IPS-NIHi7 (cell line): Measurements from ENCODE around the gene PYGO1.
A peak's percentile ranks its signal among the peaks of the same experiment; 100 is the strongest.
"Not testable (repeated sequence)": the region's sequence is repeated elsewhere in the genome, so short reads cannot be mapped to it uniquely, and the experiment has no call there.

Experiments used
- DNase-seq: peaks from one replicate; pipeline ENCODE4 v3.0.0; 2012; ENCODE audit warnings: mixed read lengths; ENCODE audit errors: extremely low spot score

PYGO1 gene

DNA sequence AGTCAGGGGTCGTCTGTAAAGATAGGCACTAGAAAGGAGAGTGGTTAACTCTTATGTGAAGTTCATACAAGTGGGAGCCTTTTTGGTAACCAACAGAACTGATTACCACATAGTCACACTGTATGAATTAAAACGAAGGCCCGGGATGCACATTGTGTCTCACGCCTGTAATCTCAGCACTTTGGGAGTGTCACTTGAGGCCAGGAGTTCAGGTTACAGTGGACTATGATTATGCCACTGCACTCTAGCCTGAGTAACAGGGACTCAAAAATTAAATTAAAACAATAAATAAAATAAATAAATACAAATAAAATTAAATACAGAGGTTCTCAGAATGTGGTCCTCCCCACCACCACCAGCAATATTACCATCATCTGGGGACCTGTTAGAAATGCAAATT is 80.6 kb downstream of the PYGO1 start:
- DNase-seq, result no peak

- DNase-seq, result not testable (repeated sequence)
Measured at GRCh38 chr15:55505407-55505806, 82.7 kb downstream of the PYGO1 start.

DNA sequence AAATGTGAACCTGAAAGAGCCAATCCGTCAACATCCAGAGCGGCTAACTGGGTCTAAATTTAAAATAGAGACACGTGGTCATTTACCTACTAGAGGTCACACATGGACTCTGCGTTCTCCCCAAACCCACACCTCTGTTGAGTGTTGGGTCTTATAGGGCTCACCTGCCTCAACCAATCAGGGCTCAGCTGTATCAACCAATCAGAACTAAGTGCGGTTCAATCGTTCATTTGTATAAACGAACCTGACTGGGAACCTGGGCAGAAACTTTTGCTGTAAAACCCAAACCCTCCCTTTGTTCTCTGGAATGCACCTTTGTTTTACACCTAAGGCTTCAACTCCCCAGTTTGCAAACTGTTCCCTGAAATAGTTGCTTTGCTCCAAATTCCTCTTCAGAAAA is 89.0 kb downstream of the PYGO1 start:
- no peak for DNase-seq

DNA sequence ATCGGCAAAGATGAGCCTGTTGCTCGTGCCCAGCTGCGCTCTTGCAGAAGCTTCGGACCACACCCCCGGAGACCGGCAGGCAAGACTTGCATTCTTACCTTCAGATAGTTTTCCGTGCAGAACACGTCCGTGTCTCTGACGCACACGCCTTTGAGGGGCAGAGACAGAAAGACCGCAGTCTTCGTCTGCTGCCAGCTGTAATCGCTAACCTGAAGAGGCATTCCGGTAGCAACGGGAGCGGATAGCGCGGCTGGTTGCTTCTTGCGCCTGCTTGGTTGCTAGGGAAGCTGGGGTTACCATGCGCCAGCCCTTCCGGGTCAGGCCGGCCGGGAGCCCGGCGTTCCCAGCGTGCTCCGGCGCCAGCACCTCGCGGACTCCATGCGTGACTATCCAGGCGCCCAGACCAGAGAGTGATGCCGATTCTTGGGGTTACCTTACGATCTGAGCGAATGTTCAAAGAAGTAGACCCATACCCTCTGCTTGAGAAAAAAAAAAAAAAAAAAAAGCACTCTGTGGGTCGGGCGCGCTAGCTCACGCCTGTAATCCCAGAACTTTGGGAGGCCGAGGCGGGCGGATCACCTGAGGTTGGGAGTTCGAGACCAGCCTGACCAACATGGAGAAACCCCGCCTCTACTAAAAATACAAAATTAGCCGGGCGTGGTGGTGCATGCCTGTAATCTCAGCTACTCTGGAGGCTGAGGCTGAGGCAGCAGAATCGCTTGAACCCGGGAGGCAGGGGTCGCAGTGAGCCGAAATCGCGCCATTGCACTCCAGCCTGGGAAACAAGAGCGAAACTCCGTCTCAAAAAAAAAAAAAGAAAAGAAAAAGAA is 89.8 kb downstream of the PYGO1 start:
- peak; percentile 93 for DNase-seq

- DNase-seq, result no peak
Measured at GRCh38 chr15:55496716-55497115, 91.4 kb downstream of the PYGO1 start.

DNA sequence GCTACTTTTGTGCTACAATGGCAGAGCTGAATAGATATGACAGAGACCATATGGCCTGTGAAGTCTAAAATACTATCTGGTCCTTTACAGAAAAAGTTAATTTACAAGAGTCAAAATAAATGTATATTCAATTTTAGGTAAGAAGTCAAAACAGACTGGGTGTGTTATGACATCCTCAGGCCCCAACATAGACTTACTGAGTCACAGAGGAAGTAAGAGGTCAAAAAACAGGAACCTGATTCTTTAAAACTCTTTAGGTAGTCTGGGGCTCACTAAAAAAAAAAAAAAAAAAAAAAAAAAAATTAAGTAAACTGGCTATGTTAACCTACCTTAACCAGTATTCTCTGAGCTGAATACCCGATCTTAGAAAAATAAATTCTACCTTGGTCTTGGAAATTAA is 93.2 kb downstream of the PYGO1 start:
- DNase-seq, result no peak

- not testable (repeated sequence) for DNase-seq
Measured at GRCh38 chr15:55488952-55489600, 99.1 kb downstream of the PYGO1 start.
